CD4-positive, alpha-beta memory T cell (primary cell): ENCODE data around the gene SLC66A2. TPM values are rescaled to one million over a fixed set of nuclear protein-coding genes. Genes with fewer than 3 reads are reported as not detected.

Source experiments
- CTCF ChIA-PET: fragments of 350-600 bp; sonication (Branson Sonifier 250); formaldehyde crosslinking; loops from one replicate; lab custom pipeline; 2021; ENCODE audit warnings: inconsistent platforms; ENCODE audit not compliant: partially characterized antibody; lab: Charles Lee
- POLR2A ChIA-PET: fragments of 350-600 bp; sonication (Branson Sonifier 250); formaldehyde crosslinking; loops from one replicate; lab custom pipeline; 2021; ENCODE audit not compliant: partially characterized antibody; lab: Charles Lee
- DNase-seq, 5 donors: peaks; one replicate each; pipeline versions ENCODE4 v3.0.0 to v3.0.0-alpha.2; 2020 to 2022; ENCODE audit warnings: mixed read lengths in 1 of 5
- H3K27ac ChIP-seq: one replicate; pipeline ENCODE4 v1.7.0; 2013; ENCODE audit warnings: low read depth, low read length
- H3K27me3 ChIP-seq: 2 replicates; pipeline ENCODE4 v1.7.0; 2013; ENCODE audit warnings: mild to moderate bottlenecking, low read length, moderate library complexity; ENCODE audit not compliant: insufficient read depth
- H3K36me3 ChIP-seq: 2 replicates; pipeline ENCODE4 v1.7.0; 2013; ENCODE audit warnings: mild to moderate bottlenecking, low read length, moderate library complexity; ENCODE audit not compliant: insufficient read depth
- H3K4me1 ChIP-seq: 2 replicates; pipeline ENCODE4 v1.7.0; 2013; ENCODE audit warnings: mild to moderate bottlenecking, low read length, moderate library complexity; ENCODE audit not compliant: insufficient read depth
- H3K4me3 ChIP-seq, 2 donors: one replicate each; pipeline ENCODE4 v1.7.0; 2013; ENCODE audit warnings: low read length in 2 of 2, mild to moderate bottlenecking in 1 of 2
- H3K9me3 ChIP-seq, 2 donors: one replicate each; pipeline ENCODE4 v1.7.0; 2013; ENCODE audit warnings: low read length in 2 of 2, control low read depth in 1 of 2; ENCODE audit not compliant: control insufficient read depth in 1 of 2
- H3K27ac Mint-ChIP-seq, 7 donors: one replicate each; pipeline ENCODE4 v1.8.0; 2020 to 2021; ENCODE audit warnings: mixed read lengths in 7 of 7, mild to moderate bottlenecking in 6 of 7, inconsistent platforms in 3 of 7, moderate library complexity in 3 of 7
- H3K27me3 Mint-ChIP-seq, 2 donors: one replicate each; pipeline ENCODE4 v1.8.0; 2020 to 2021; ENCODE audit warnings: mixed read lengths in 2 of 2
- H3K36me3 Mint-ChIP-seq, 2 donors: one replicate each; pipeline ENCODE4 v1.8.0; 2020 to 2021; ENCODE audit warnings: mixed read lengths in 2 of 2, inconsistent platforms in 1 of 2, mild to moderate bottlenecking in 1 of 2
- H3K4me1 Mint-ChIP-seq, 4 donors: one replicate each; pipeline ENCODE4 v1.8.0; 2020 to 2021; ENCODE audit warnings: mixed read lengths in 4 of 4, mild to moderate bottlenecking in 1 of 4
- H3K4me3 Mint-ChIP-seq, 8 donors: one replicate each; pipeline ENCODE4 v1.8.0; 2020 to 2021; ENCODE audit warnings: mixed read lengths in 8 of 8, mild to moderate bottlenecking in 7 of 8, moderate library complexity in 6 of 8, inconsistent platforms in 3 of 8
- H3K9me3 Mint-ChIP-seq, 8 donors: one replicate each; pipeline ENCODE4 v1.8.0; 2020 to 2021; ENCODE audit warnings: mixed read lengths in 8 of 8, mild to moderate bottlenecking in 5 of 8, inconsistent platforms in 3 of 8, moderate library complexity in 1 of 8
- intact Hi-C: fragments of 100-400 bp; cut with micrococcal nuclease; formaldehyde crosslinking; loops from one replicate; pipeline ENCODE4 v1.15.1; 2023
- polyA plus RNA-seq, 2 donors: library from polyadenylated mRNA; unstranded; fragments of 300-500 nt; fragmentation: Illumina TruSeq; gene quantifications; one replicate each; pipeline ENCODE4 v1.2.3, GENCODE V29; 2021
- total RNA-seq, 2 experiments: library from RNA; stranded (reverse); gene quantifications; one replicate each; pipeline ENCODE4 v1.2.3, GENCODE V29; 2021

Gene SLC66A2
- total and polyA plus RNA-seq, 4 experiments from 2014 or later: 15.7 to 26.4 (median 23.6) TPM

- intact Hi-C loops: no loop called here
- Mint-ChIP-seq H3K9me3 (peaks cover 0 to 89% (median 65%) of the 10 kb centered on the region in 8 donors), H3K4me3 (peak overlapping the region in 1 of 8 donors; percentile 61), H3K27me3 (no peaks in the 10 kb centered on the region), H3K36me3 (peaks cover 87 to 90% of the 10 kb centered on the region in 2 donors), H3K4me1 (peaks cover 0 to 11% (median 7%) of the 10 kb centered on the region in 4 donors), H3K27ac (peak overlapping the region in 1 of 7 donors; percentile 12)
- H3K36me3 ChIP-seq: peaks cover 5% of the 10 kb centered on the region
- no peak for DNase-seq
- no peak overlapping the region for H3K4me3 ChIP-seq
- peaks cover 0 to 13% of the 10 kb centered on the region in 2 donors for H3K9me3 ChIP-seq
- no peaks in the 10 kb centered on the region for H3K27me3 ChIP-seq
- no peak overlapping the region for H3K27ac ChIP-seq
- CTCF ChIA-PET: no interaction called here
- H3K4me1 ChIP-seq: no peaks in the 10 kb centered on the region
- POLR2A ChIA-PET: no interaction called here
These were observed 18.5 kb downstream of the SLC66A2 start for GRCh38 chr18:79932907-79933306.

GRCh38 chr18:79931475-79931874, 20.0 kb downstream of the SLC66A2 start:
- peaks cover 0 to 13% of the 10 kb centered on the region in 2 donors for H3K9me3 ChIP-seq

GRCh38 chr18:79930020-79930642, 21.3 kb downstream of the SLC66A2 start:
- Mint-ChIP-seq H3K36me3 (peaks cover 73 to 87% of the 10 kb centered on the region in 2 donors), H3K27me3 (no peaks in the 10 kb centered on the region), H3K27ac (no peak overlapping the region), H3K4me1 (peaks cover 0 to 6% (median 3%) of the 10 kb centered on the region in 4 donors), H3K4me3 (no peak overlapping the region), H3K9me3 (peaks cover 0 to 64% (median 51%) of the 10 kb centered on the region in 8 donors)
- intact Hi-C loops: no loop called here
- Histone ChIP-seq H3K36me3 (peaks cover 5% of the 10 kb centered on the region), H3K27ac (no peak overlapping the region), H3K4me1 (no peaks in the 10 kb centered on the region), H3K4me3 (no peak overlapping the region), H3K27me3 (no peaks in the 10 kb centered on the region), H3K9me3 (peaks cover 0 to 13% of the 10 kb centered on the region in 2 donors)
- ChIA-PET CTCF (no interaction called here), POLR2A (no interaction called here)
- DNase-seq: no peak

More at GRCh38 chr18:79931475-79931874, 20.0 kb downstream of the SLC66A2 start:
- Mint-ChIP-seq H3K27me3 (no peaks in the 10 kb centered on the region), H3K27ac (no peak overlapping the region), H3K4me3 (peak overlapping the region in 1 of 8 donors; percentile 13), H3K4me1 (peaks cover 0 to 8% (median 3%) of the 10 kb centered on the region in 4 donors), H3K36me3 (peaks cover 77 to 89% of the 10 kb centered on the region in 2 donors), H3K9me3 (peaks cover 0 to 77% (median 57%) of the 10 kb centered on the region in 8 donors)
- ChIA-PET CTCF (no interaction called here), POLR2A (no interaction called here)
- intact Hi-C loops: no loop called here
- peaks cover 5% of the 10 kb centered on the region for H3K36me3 ChIP-seq
- no peak overlapping the region for H3K27ac ChIP-seq
- H3K4me1 ChIP-seq: no peaks in the 10 kb centered on the region
- no peak for DNase-seq
- H3K4me3 ChIP-seq: no peak overlapping the region
- no peaks in the 10 kb centered on the region for H3K27me3 ChIP-seq

GRCh38 chr18:79928563-79928960, 22.9 kb downstream of the SLC66A2 start:
- peaks cover 0 to 6% (median 3%) of the 10 kb centered on the region in 4 donors for H3K4me1 Mint-ChIP-seq
- Histone ChIP-seq H3K27ac (no peak overlapping the region), H3K36me3 (peaks cover 5% of the 10 kb centered on the region), H3K27me3 (no peaks in the 10 kb centered on the region), H3K9me3 (peaks cover 0 to 9% of the 10 kb centered on the region in 2 donors), H3K4me1 (no peaks in the 10 kb centered on the region), H3K4me3 (no peak overlapping the region)
- H3K27me3 Mint-ChIP-seq: no peaks in the 10 kb centered on the region
- ChIA-PET CTCF (no interaction called here), POLR2A (no interaction called here)
- no peak overlapping the region for H3K27ac Mint-ChIP-seq
- H3K36me3 Mint-ChIP-seq: peaks cover 69 to 84% of the 10 kb centered on the region in 2 donors
- DNase-seq: no peak
- H3K4me3 Mint-ChIP-seq: no peak overlapping the region
- intact Hi-C loops: no loop called here
- peaks cover 0 to 48% (median 42%) of the 10 kb centered on the region in 8 donors for H3K9me3 Mint-ChIP-seq

- intact Hi-C loops: no loop called here
- no peak overlapping the region for H3K27ac Mint-ChIP-seq
- peaks cover 67 to 81% of the 10 kb centered on the region in 2 donors for H3K36me3 Mint-ChIP-seq
- ChIA-PET POLR2A (no interaction called here), CTCF (no interaction called here)
- H3K4me3 Mint-ChIP-seq: no peak overlapping the region
- DNase-seq: no peak
- peaks cover 0 to 6% (median 2%) of the 10 kb centered on the region in 4 donors for H3K4me1 Mint-ChIP-seq
- no peaks in the 10 kb centered on the region for H3K27me3 Mint-ChIP-seq
- H3K27me3 ChIP-seq: no peaks in the 10 kb centered on the region
- H3K9me3 ChIP-seq: peaks cover 0 to 4% of the 10 kb centered on the region in 2 donors
- H3K4me3 ChIP-seq: no peak overlapping the region
- no peak overlapping the region for H3K27ac ChIP-seq
- H3K9me3 Mint-ChIP-seq: peaks cover 0 to 42% (median 36%) of the 10 kb centered on the region in 8 donors
- H3K4me1 ChIP-seq: no peaks in the 10 kb centered on the region
- H3K36me3 ChIP-seq: peaks cover 5% of the 10 kb centered on the region
These were observed 23.6 kb downstream of the SLC66A2 start for GRCh38 chr18:79927607-79928562.

GRCh38 chr18:79926715-79927606, 24.5 kb downstream of the SLC66A2 start:
- H3K27me3 ChIP-seq: no peaks in the 10 kb centered on the region
- no peak for DNase-seq
- H3K4me3 Mint-ChIP-seq: no peak overlapping the region
- H3K36me3 Mint-ChIP-seq: peaks cover 63 to 72% of the 10 kb centered on the region in 2 donors
- peaks cover 0 to 6% (median 2%) of the 10 kb centered on the region in 4 donors for H3K4me1 Mint-ChIP-seq
- no peaks in the 10 kb centered on the region for H3K27me3 Mint-ChIP-seq
- ChIA-PET POLR2A (no interaction called here), CTCF (no interaction called here)
- intact Hi-C loops: no loop called here
- no peak overlapping the region for H3K4me3 ChIP-seq
- H3K27ac Mint-ChIP-seq: no peak overlapping the region
- peaks cover 0 to 4% of the 10 kb centered on the region in 2 donors for H3K9me3 ChIP-seq
- H3K36me3 ChIP-seq: peaks cover 5% of the 10 kb centered on the region
- no peaks in the 10 kb centered on the region for H3K4me1 ChIP-seq
- peaks cover 0 to 32% (median 26%) of the 10 kb centered on the region in 8 donors for H3K9me3 Mint-ChIP-seq
- H3K27ac ChIP-seq: no peak overlapping the region
